Skeletal muscle tissue (tissue), 4 donors: Measurements from ENCODE around the gene CDC25B. TPM values are rescaled to one million over a fixed set of nuclear protein-coding genes. Genes with fewer than 3 reads are reported as not detected.

Experiments used
- H3K27ac ChIP-seq: one replicate; pipeline ENCODE4 v1.7.0; 2013; ENCODE audit warnings: mild to moderate bottlenecking, low read depth, low read length, inconsistent platforms
- H3K27me3 ChIP-seq, 3 donors: one replicate each; pipeline ENCODE4 v1.7.0; 2013; ENCODE audit warnings: low read length in 3 of 3; ENCODE audit not compliant: control insufficient read depth in 3 of 3, insufficient read depth in 3 of 3
- H3K36me3 ChIP-seq, 3 donors: one replicate each; pipeline ENCODE4 v1.7.0; 2013; ENCODE audit warnings: low read length in 3 of 3; ENCODE audit not compliant: control insufficient read depth in 3 of 3, insufficient read depth in 3 of 3
- H3K4me1 ChIP-seq, 3 donors: one replicate each; pipeline ENCODE4 v1.7.0; 2013; ENCODE audit warnings: low read length in 3 of 3, mild to moderate bottlenecking in 3 of 3; ENCODE audit not compliant: control insufficient read depth in 3 of 3, insufficient read depth in 3 of 3
- H3K4me3 ChIP-seq, 3 donors: one replicate each; pipeline ENCODE4 v1.7.0; 2013; ENCODE audit warnings: low read length in 3 of 3
- H3K9ac ChIP-seq, 3 donors: one replicate each; pipeline ENCODE4 v1.7.0; 2013; ENCODE audit warnings: low read length in 3 of 3, mild to moderate bottlenecking in 3 of 3, moderate library complexity in 2 of 3, low read depth in 1 of 3
- H3K9me3 ChIP-seq, 3 donors: one replicate each; pipeline ENCODE4 v1.7.0; 2013; ENCODE audit warnings: low read length in 3 of 3; ENCODE audit not compliant: control insufficient read depth in 3 of 3
- total RNA-seq: library from RNA; depleted of rRNA; stranded (reverse); fragments of >200 nt; gene quantifications from one replicate; pipeline ENCODE4 v1.2.3, GENCODE V29; 2014
- donor health status: Osteomylitis.

Gene CDC25B
- total RNA-seq, 1 donor from 2014 or later = 28.7 TPM

- Histone ChIP-seq H3K27me3 (peaks cover 17 to 27% (median 22%) of the 10 kb centered on the region in 3 donors), H3K4me3 (no peak overlapping the region), H3K27ac (no peak overlapping the region), H3K36me3 (no peaks in the 10 kb centered on the region), H3K4me1 (peaks cover 12 to 20% (median 14%) of the 10 kb centered on the region in 3 donors), H3K9ac (no peak overlapping the region), H3K9me3 (no peaks in the 10 kb centered on the region)
Measured at GRCh38 chr20:3775457-3776108, 20.5 kb upstream of the CDC25B start.

DNA sequence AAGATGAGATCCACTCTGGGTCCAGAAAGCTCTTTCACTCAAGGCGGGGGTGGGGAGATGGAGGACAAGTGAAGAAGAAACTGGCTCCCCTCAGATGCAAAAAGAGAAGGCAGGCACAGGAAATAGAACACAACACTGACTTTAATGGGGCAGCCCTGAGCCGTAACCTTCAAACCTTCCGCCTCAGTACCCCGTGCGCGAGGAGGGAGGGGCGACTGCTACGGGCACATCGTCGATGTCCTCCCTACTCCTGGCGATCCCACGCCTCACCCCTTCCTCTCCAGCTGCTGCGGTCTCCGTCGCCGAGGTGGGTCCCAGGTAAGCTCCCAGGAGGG lies 18.8 kb upstream of the CDC25B start:
- Histone ChIP-seq H3K9ac (peak overlapping the region; percentile 48 to 70 (median 57)), H3K4me3 (peak overlapping the region; percentile 61 to 71 (median 63)), H3K27me3 (peaks cover 17 to 27% (median 22%) of the 10 kb centered on the region in 3 donors), H3K36me3 (no peaks in the 10 kb centered on the region), H3K4me1 (peaks cover 17 to 31% (median 21%) of the 10 kb centered on the region in 3 donors), H3K9me3 (no peaks in the 10 kb centered on the region), H3K27ac (no peak overlapping the region)

- H3K9me3 ChIP-seq = no peaks in the 10 kb centered on the region
- H3K36me3 ChIP-seq = no peaks in the 10 kb centered on the region
- H3K27me3 ChIP-seq = peaks cover 17 to 27% (median 22%) of the 10 kb centered on the region in 3 donors
- H3K27ac ChIP-seq = no peak overlapping the region
- H3K4me1 ChIP-seq = peaks cover 17 to 35% (median 21%) of the 10 kb centered on the region in 3 donors
- H3K4me3 ChIP-seq = peak overlapping the region; percentile 61 to 71 (median 63)
- peak overlapping the region; percentile 48 to 70 (median 57) for H3K9ac ChIP-seq
Measured at GRCh38 chr20:3777716-3778629, 18.1 kb upstream of the CDC25B start.

- H3K9me3 ChIP-seq = no peaks in the 10 kb centered on the region
- peaks cover 25 to 45% (median 30%) of the 10 kb centered on the region in 3 donors for H3K4me1 ChIP-seq
- no peak overlapping the region for H3K9ac ChIP-seq
- H3K27me3 ChIP-seq = peaks cover 17 to 27% (median 22%) of the 10 kb centered on the region in 3 donors
- H3K27ac ChIP-seq = no peak overlapping the region
- no peak overlapping the region for H3K4me3 ChIP-seq
- H3K36me3 ChIP-seq = no peaks in the 10 kb centered on the region
Measured at GRCh38 chr20:3778976-3779375, 17.1 kb upstream of the CDC25B start.

- H3K4me1 ChIP-seq = peaks cover 43 to 66% (median 45%) of the 10 kb centered on the region in 3 donors
- H3K9me3 ChIP-seq = no peaks in the 10 kb centered on the region
- H3K27ac ChIP-seq = peak within 1 kb of the TSS; percentile 19
- peaks cover 0 to 5% (median 5%) of the 10 kb centered on the region in 3 donors for H3K36me3 ChIP-seq
- H3K9ac ChIP-seq = peak within 1 kb of the TSS in 2 of 3 donors; percentile 61 to 67
- H3K4me3 ChIP-seq = peak within 1 kb of the TSS; percentile 70 to 87 (median 73)
- peaks cover 17 to 22% (median 22%) of the 10 kb centered on the region in 3 donors for H3K27me3 ChIP-seq
Measured at GRCh38 chr20:3781153-3781910, 14.8 kb upstream of the CDC25B start, which contains the start of gene SPEF1. Gene SPEF1 (minus strand): TSS chr20:3781448. CDS start chr20:3781287, 161 bp downstream.

GRCh38 chr20:3782597-3782996 lies 13.5 kb upstream of the CDC25B start:
- no peak overlapping the region for H3K27ac ChIP-seq
- peaks cover 8 to 13% (median 13%) of the 10 kb centered on the region in 3 donors for H3K27me3 ChIP-seq
- H3K9ac ChIP-seq = no peak overlapping the region
- H3K36me3 ChIP-seq = peaks cover 0 to 5% (median 5%) of the 10 kb centered on the region in 3 donors
- H3K4me1 ChIP-seq = peaks cover 40 to 62% (median 45%) of the 10 kb centered on the region in 3 donors
- no peak overlapping the region for H3K4me3 ChIP-seq
- H3K9me3 ChIP-seq = no peaks in the 10 kb centered on the region

GRCh38 chr20:3783068-3783489 lies 13.0 kb upstream of the CDC25B start:
- H3K27me3 ChIP-seq = peaks cover 4 to 11% (median 8%) of the 10 kb centered on the region in 3 donors
- H3K36me3 ChIP-seq = peaks cover 0 to 5% (median 5%) of the 10 kb centered on the region in 3 donors
- H3K9ac ChIP-seq = no peak overlapping the region
- H3K9me3 ChIP-seq = no peaks in the 10 kb centered on the region
- no peak overlapping the region for H3K27ac ChIP-seq
- no peak overlapping the region for H3K4me3 ChIP-seq
- peaks cover 35 to 58% (median 41%) of the 10 kb centered on the region in 3 donors for H3K4me1 ChIP-seq

DNA sequence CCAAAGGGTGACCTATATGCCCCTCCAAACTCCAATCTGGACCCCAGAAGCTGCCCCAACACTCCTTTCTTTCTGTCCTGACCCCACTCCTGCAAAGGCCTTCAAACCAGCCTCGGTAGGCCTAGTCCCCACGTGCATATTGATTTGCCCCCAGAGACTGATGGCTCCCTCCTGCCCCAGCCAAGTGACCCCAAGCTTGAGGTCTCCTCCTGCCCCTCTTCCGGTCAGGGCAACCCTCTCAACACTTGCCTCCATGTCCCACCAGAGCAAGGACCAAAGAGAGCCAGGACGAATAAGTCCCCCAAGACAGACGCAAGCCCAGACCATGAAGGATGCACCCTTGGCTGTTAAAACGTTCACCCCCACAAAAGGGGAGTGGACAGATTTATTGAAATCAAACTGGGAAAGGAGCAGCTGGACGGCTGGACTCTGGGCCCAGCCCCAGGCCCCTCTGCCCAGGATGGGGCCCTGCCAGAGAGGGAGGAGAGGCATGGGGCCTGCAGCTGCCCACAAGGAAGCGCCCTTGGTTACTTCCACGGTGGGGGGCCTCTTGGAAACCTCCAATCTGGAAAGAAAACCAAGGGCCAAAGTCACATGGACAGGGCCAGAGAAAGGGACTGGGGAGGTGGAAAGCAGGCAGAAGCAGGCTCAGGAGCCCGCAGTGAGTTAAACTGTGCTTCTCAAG lies 12.5 kb upstream of the CDC25B start:
- H3K9ac ChIP-seq = peak overlapping the region in 2 of 3 donors; percentile 32 to 50
- H3K27ac ChIP-seq = no peak overlapping the region
- H3K27me3 ChIP-seq = peaks cover 0 to 5% (median 3%) of the 10 kb centered on the region in 3 donors
- H3K4me1 ChIP-seq = peaks cover 31 to 54% (median 38%) of the 10 kb centered on the region in 3 donors
- no peak overlapping the region for H3K4me3 ChIP-seq
- no peaks in the 10 kb centered on the region for H3K9me3 ChIP-seq
- H3K36me3 ChIP-seq = peaks cover 0 to 5% (median 5%) of the 10 kb centered on the region in 3 donors
